HG03354 (cell line): ENCODE data around the gene HP.
"Not testable (repeated sequence)": the region's sequence is repeated elsewhere in the genome, so short reads cannot be mapped to it uniquely, and the experiment has no call there.

Source experiments
- ATAC-seq: cut with Tn5 transposase; IDR thresholded peaks from one replicate; pipeline ENCODE4 v1.9.1; 2021; ENCODE audit warnings: mild to moderate bottlenecking; ENCODE audit not compliant: unreplicated experiment, poor library complexity, severe bottlenecking

Gene HP

GRCh38 chr16:72076991-72077706, 22.8 kb downstream of the HP start:
- not testable (repeated sequence) for ATAC-seq

- ATAC-seq: no peak
These were observed 29.6 kb downstream of the HP start for GRCh38 chr16:72083778-72084404.

GRCh38 chr16:72084445-72084844, 30.1 kb downstream of the HP start:
- no peak for ATAC-seq

- no peak for ATAC-seq
These were observed 30.7 kb downstream of the HP start for GRCh38 chr16:72085002-72085401.

GRCh38 chr16:72091217-72091616, 36.9 kb downstream of the HP start:
- ATAC-seq: no peak

- no peak for ATAC-seq
These were observed 38.6 kb downstream of the HP start for GRCh38 chr16:72092832-72093447.

- peak; percentile 97 for ATAC-seq
These were observed 39.4 kb downstream of the HP start, which contains the start of the genes DHX38 and TXNL4B for GRCh38 chr16:72093448-72094265. Gene DHX38 (plus strand): TSS chr16:72093847. CDS start chr16:72096158, 2,311 bp downstream. Gene TXNL4B (minus strand): TSS chr16:72093620. CDS start chr16:72090749, 2,871 bp downstream.

GRCh38 chr16:72094266-72094610, 39.9 kb downstream of the HP start:
- ATAC-seq: no peak

- peak; percentile 5 for ATAC-seq
These were observed 44.6 kb downstream of the HP start for GRCh38 chr16:72098936-72099335.

GRCh38 chr16:72099377-72099818, 45.1 kb downstream of the HP start:
- peak; percentile 86 for ATAC-seq

- ATAC-seq: no peak
These were observed 46.9 kb downstream of the HP start for GRCh38 chr16:72101195-72101594.

- ATAC-seq: no peak
These were observed 50.6 kb downstream of the HP start for GRCh38 chr16:72104905-72105304.

GRCh38 chr16:72105978-72106377, 51.7 kb downstream of the HP start:
- no peak for ATAC-seq

GRCh38 chr16:72107371-72107770, 53.1 kb downstream of the HP start:
- no peak for ATAC-seq

- ATAC-seq: no peak
These were observed 54.2 kb downstream of the HP start for GRCh38 chr16:72108353-72109102.

- ATAC-seq: no peak
These were observed 55.0 kb downstream of the HP start for GRCh38 chr16:72109300-72109699.

GRCh38 chr16:72109966-72110530, 55.7 kb downstream of the HP start:
- ATAC-seq: no peak
